Measurements from ENCODE around the gene CD48. TPM values are rescaled to one million over a fixed set of nuclear protein-coding genes. Genes with fewer than 3 reads are reported as not detected.

Gene CD48
- polyA plus RNA-seq, 1 of the 3 experiments (the other 2 are of a cell fraction): not detected

GRCh38 chr1:160709715-160710114 lies 1.9 kb downstream of the CD48 start:
- 0% methylated on average over 1 of the region's 1 CpG for WGBS (ENCODE audit: low lambda C conversion rate)
- DNase-seq: no peak
- no peaks in the 10 kb centered on the region for H3K79me2 ChIP-seq (ENCODE audit: insufficient read depth)
- no peaks in the 10 kb centered on the region for H4K20me1 ChIP-seq (ENCODE audit: insufficient read depth)
- H3K4me1 ChIP-seq (ENCODE audit: control insufficient read depth in 1 of 2, insufficient read depth in 2 of 2, low read depth in 1 of 2, low read length in 1 of 2): no peaks in the 10 kb centered on the region
- no peak overlapping the region for H3K27ac ChIP-seq (ENCODE audit: low read depth in 2 of 2, low read length in 1 of 2)
- no peaks in the 10 kb centered on the region for H3K36me3 ChIP-seq (replicated peaks in 1 of 2; ENCODE audit: control insufficient read depth in 1 of 2, insufficient read depth in 2 of 2, low read length in 1 of 2)
- H3K4me3 ChIP-seq (ENCODE audit: low read depth in 2 of 2, low read length in 1 of 2): no peak overlapping the region
- peaks cover 14% of the 10 kb centered on the region; the same call in 1 of the 2 replicates for H3K27me3 ChIP-seq (ENCODE audit: insufficient read depth)
- H3K4me2 ChIP-seq: no peak overlapping the region
- ChIA-PET POLR2A (no interaction called here), CTCF (no interaction called here)
- H3K9me3 ChIP-seq: no peaks in the 10 kb centered on the region
- no peak overlapping the region for H3K9ac ChIP-seq
- H2AFZ ChIP-seq (ENCODE audit: low read depth): no peak overlapping the region
- no peak for TF ChIP-seq JUND (IDR thresholded peaks at IDR 0.05)
- TF ChIP-seq TAF1 (IDR thresholded peaks at IDR 0.05; ENCODE audit: borderline replicate concordance, low read depth, low read length): no peak
- TF ChIP-seq YY1 (IDR thresholded peaks at IDR 0.05; ENCODE audit: low read depth): no peak
- no peaks in the 10 kb centered on the region for H3K9me2 ChIP-seq
- H3F3A ChIP-seq (replicated peaks; ENCODE audit: insufficient read depth): no peaks in the 10 kb centered on the region

DNA sequence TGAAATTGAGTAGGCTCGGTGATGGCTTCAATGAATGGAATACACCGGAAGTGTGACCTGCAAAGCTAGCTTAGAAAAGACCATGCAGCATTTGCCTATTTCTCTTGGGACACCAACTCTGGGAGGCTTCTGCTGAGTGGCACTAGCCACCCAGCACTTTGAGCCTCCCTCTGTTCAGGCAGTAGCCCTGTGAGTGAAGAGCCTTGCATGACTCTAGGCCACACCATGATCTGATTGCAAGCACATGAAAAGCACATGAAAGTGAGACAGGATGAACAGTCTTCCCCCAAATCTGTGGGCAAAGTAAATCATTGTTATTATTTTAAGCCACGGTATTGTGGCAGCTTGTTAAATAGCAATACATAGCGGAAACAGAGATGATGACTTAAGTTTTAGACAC lies 2.8 kb downstream of the CD48 start:
- DNase-seq: no peak
- Histone ChIP-seq H3K4me1 (ENCODE audit: control insufficient read depth in 1 of 2, insufficient read depth in 2 of 2, low read depth in 1 of 2, low read length in 1 of 2) (no peaks in the 10 kb centered on the region), H3K36me3 (replicated peaks in 1 of 2; ENCODE audit: control insufficient read depth in 1 of 2, insufficient read depth in 2 of 2, low read length in 1 of 2) (no peaks in the 10 kb centered on the region), H3K4me3 (ENCODE audit: low read depth in 2 of 2, low read length in 1 of 2) (no peak overlapping the region), H3K9ac (no peak overlapping the region), H3K27me3 (ENCODE audit: insufficient read depth) (peaks cover 15% of the 10 kb centered on the region; the same call in 1 of the 2 replicates), H3K9me3 (no peaks in the 10 kb centered on the region), H2AFZ (ENCODE audit: low read depth) (no peak overlapping the region), H3K27ac (ENCODE audit: low read depth in 2 of 2, low read length in 1 of 2) (no peak overlapping the region), H3K79me2 (ENCODE audit: insufficient read depth) (no peaks in the 10 kb centered on the region), H3K9me2 (no peaks in the 10 kb centered on the region), H4K20me1 (ENCODE audit: insufficient read depth) (no peaks in the 10 kb centered on the region), H3K4me2 (no peak overlapping the region), H3F3A (replicated peaks; ENCODE audit: insufficient read depth) (no peaks in the 10 kb centered on the region)
- CTCF ChIA-PET: interaction anchor here (1.1 to 1.8 kb wide), 3 partner anchors 17 to 33 kb away, joined by 3 to 4 read pairs (median 3); no protein-coding TSS in a partner anchor
- 4% methylated on average over 4 of the region's 4 CpGs for WGBS (ENCODE audit: low lambda C conversion rate)
- POLR2A ChIA-PET: no interaction called here
- TF ChIP-seq TAF1 (IDR thresholded peaks at IDR 0.05; ENCODE audit: borderline replicate concordance, low read depth, low read length): no peak
- no peak for TF ChIP-seq TEAD4 (IDR thresholded peaks at IDR 0.05; ENCODE audit: borderline replicate concordance, insufficient read depth)
- TF ChIP-seq CHD2 (IDR thresholded peaks at IDR 0.05; ENCODE audit: low read length, partially characterized antibody): no peak
- TF ChIP-seq ELF1 (IDR thresholded peaks at IDR 0.05): no peak
- TF ChIP-seq RAD21 (IDR thresholded peaks at IDR 0.05; ENCODE audit: low read length): no peak
- no peak for TF ChIP-seq YY1 (IDR thresholded peaks at IDR 0.05; ENCODE audit: low read depth)
- no peak for TF ChIP-seq RCOR1 (IDR thresholded peaks at IDR 0.05; ENCODE audit: low read length)
- TF ChIP-seq FOXM1 (IDR thresholded peaks at IDR 0.05; ENCODE audit: low read depth): no peak
- no peak for TF ChIP-seq GATA2 (CRISPR knock-in tag; IDR thresholded peaks at IDR 0.05)
- TF ChIP-seq, protein P1, sequence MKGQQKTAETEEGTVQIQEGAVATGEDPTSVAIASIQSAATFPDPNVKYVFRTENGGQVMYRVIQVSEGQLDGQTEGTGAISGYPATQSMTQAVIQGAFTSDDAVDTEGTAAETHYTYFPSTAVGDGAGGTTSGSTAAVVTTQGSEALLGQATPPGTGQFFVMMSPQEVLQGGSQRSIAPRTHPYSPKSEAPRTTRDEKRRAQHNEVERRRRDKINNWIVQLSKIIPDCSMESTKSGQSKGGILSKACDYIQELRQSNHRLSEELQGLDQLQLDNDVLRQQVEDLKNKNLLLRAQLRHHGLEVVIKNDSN (IDR thresholded peaks at IDR 0.05; ENCODE audit: borderline replicate concordance, low read depth): no peak
- TF ChIP-seq GABPA (IDR thresholded peaks at IDR 0.05; ENCODE audit: low read depth): no peak
- TF ChIP-seq, protein P2, sequence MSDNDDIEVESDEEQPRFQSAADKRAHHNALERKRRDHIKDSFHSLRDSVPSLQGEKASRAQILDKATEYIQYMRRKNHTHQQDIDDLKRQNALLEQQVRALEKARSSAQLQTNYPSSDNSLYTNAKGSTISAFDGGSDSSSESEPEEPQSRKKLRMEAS (IDR thresholded peaks at IDR 0.05; ENCODE audit: low read depth): no peak
- TF ChIP-seq CTCF (IDR thresholded peaks at IDR 0.05): no peak
- TF ChIP-seq EZH2phosphoT487 (IDR thresholded peaks at IDR 0.05; ENCODE audit: borderline replicate concordance, low read depth): no peak
- no peak for TF ChIP-seq ZBTB33 (IDR thresholded peaks at IDR 0.05; ENCODE audit: borderline replicate concordance, low read depth)
- TF ChIP-seq NRF1 (IDR thresholded peaks at IDR 0.05; ENCODE audit: low read depth, low read length): no peak
- no peak for TF ChIP-seq EP300 (IDR thresholded peaks at IDR 0.05; ENCODE audit: borderline replicate concordance in 1 of 2, low read depth in 1 of 2, low read length in 1 of 2)
- no peak for TF ChIP-seq REST (IDR thresholded peaks at IDR 0.05; ENCODE audit: low read depth, low read length)
